Measurements from ENCODE around the gene EPHA7.

The EPHA7 gene

GRCh38 chr6:93327857-93328256 lies 91.5 kb downstream of the EPHA7 start:
- in situ Hi-C loops (cut with MboI; ENCODE audit: low sequenced_read_pairs) = no loop called here

DNA sequence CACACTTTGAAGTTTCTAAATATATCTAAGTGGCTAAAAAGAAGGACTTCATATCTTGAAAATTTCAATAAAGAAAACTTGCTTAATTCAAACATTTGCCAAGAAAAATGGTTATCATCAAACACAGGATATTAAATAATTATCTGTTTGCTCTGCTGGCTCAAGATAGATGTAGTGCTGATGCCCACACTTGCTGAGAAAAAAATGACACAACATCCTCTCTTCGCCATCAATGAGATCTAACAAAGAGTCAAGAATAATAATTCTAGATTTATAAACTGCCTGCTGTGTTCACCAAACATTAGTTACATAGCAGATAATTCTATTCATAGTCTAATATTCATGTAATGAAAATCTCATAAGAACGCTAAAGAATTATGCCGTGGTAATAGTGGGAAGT lies 93.6 kb downstream of the EPHA7 start:
- in situ Hi-C loops (cut with MboI; ENCODE audit: low sequenced_read_pairs) = no loop called here

GRCh38 chr6:93323630-93324029 lies 95.7 kb downstream of the EPHA7 start:
- in situ Hi-C loops (cut with MboI; ENCODE audit: low sequenced_read_pairs) = no loop called here

- in situ Hi-C loops (cut with MboI; ENCODE audit: low sequenced_read_pairs) = no loop called here
Measured at GRCh38 chr6:93322651-93323050, 96.7 kb downstream of the EPHA7 start.

DNA sequence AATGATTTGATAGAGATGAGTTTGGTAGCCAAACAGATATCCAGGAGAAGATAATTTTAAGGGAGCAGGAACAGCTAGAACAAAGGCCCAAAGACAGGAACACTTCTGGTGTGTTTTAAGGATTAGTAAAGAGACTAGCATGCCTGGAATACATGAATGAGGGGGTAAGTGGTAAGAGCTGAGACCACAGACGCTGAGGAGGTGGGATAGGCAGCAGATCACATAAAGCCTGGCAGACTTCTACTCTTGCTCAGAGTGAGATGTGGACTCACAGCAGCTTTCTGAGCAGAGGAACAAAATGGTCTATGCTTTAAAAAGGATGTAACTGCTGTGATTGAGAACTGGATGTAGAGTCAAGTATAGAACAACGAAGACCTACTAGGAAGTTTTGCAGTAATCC lies 100.1 kb downstream of the EPHA7 start:
- in situ Hi-C loops (cut with MboI; ENCODE audit: low sequenced_read_pairs) = no loop called here

- in situ Hi-C loops (cut with MboI; ENCODE audit: low sequenced_read_pairs) = no loop called here
Measured at GRCh38 chr6:93318121-93318520, 101.2 kb downstream of the EPHA7 start.

DNA sequence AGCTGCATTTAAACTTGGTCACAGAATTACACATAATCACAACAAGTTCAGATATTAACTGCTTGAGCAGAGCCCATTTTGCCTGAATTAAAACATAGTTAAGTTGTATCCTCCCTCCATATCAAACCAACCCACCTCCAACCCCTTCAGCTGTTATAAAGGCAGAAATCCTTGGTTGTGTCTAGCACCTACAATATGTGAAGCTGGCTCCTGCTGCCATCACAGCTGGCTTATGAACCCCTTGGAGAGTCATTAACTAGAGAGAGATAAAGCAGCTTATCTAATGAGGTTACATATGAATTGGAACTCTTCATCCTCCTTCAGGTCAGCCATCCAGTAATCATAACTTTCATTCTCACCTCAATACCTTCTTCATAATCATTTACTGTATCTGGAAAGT lies 101.8 kb downstream of the EPHA7 start:
- in situ Hi-C loops (cut with MboI; ENCODE audit: low sequenced_read_pairs) = no loop called here

DNA sequence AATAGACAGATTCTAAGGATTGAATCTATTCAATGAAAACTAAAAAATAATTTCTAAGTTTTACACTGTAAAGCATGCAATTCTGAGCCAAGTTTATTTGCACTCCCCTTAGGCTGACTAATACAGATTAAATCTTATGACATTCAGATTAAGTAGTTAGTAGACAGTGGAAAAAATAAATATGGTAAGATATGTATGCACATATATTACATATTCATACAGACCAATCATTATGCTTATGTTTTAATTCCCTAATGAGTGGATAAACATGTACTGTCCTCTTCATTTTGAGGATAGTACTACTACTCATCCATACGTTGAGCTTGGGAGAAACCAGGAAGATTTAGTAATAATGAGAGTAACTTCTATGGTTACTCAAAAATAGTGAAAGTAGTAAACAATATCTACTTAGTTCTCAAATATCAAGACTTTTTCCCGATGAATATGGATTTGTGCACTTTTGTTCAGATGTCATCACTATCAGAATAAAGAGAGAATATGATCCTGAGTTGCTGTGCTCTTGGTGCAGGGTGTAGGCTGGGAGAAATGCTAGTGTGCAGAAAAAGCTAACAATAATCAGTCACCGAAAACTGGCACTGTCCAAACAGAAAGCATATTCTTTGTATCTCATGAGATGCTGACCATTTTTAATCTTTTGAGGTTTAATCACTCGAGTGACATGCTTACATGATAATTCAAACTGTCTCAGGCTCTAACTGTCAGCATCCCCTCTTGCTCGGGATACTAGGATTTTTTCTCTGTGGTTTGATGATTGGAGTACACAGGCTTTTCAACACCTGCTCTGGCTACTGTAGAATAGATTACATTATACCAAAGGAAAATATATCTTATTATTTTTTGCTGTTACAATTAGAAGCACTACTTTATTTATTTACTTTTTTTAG lies 111.6 kb downstream of the EPHA7 start:
- in situ Hi-C loops (cut with MboI; ENCODE audit: low sequenced_read_pairs) = no loop called here

DNA sequence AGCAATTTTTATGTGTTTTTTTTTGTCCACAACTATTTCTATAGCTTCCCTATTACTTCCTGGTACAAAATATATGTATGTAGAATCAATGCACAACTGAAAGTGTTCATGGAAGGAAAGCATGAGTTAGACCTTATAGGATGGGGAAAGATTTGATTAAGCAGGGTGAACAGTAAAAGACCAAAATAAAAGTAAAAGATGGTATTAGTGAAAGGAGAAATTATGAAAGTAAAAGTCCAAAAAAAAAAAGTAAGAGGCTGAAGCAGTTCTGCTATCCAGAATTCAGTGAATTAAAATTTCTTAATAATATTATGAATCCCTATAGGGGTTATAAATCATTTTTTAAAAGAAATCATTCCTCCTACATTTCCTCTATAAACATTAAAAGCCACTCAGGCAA lies 114.3 kb downstream of the EPHA7 start:
- in situ Hi-C loops (cut with MboI; ENCODE audit: low sequenced_read_pairs) = no loop called here

DNA sequence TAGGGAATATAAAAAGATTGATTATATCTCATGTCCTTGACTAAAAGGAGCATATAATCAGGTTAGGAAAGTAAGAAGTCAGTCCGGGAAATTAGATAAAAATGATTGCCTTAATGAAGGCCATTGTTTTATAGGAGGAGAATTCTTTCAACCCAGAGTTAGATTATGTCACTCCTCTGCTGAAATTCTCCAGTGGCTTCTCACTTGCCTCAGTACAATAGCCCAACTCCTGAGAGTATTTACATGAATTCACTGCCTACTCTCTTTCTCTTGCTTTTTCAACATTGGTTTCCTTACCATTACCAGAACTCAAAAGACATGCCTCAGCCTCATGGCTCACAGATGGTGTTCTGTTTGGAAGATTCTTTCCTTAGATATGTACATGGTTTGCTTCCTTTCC lies 114.9 kb downstream of the EPHA7 start:
- in situ Hi-C loops (cut with MboI; ENCODE audit: low sequenced_read_pairs) = no loop called here

- in situ Hi-C loops (cut with MboI; ENCODE audit: low sequenced_read_pairs) = no loop called here
Measured at GRCh38 chr6:93300661-93301060, 118.7 kb downstream of the EPHA7 start.

DNA sequence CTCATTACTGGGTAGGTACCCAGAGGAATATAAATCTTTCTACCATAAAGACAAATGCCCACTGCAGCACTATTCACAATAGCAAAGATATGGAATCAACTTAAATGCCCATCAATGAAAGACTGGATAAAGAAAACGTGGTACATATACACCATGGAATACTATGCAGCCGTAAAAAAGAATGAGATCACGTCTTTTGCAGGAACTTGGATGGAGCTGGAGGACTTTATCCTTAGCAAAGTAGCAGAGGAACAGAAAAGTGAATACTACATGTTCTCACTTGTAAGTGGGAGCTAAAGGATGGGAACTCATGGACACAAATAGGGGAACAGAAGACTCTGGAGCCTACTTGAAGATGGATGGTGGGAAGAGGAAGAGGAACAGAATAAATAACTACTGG lies 119.7 kb downstream of the EPHA7 start:
- in situ Hi-C loops (cut with MboI; ENCODE audit: low sequenced_read_pairs) = no loop called here

DNA sequence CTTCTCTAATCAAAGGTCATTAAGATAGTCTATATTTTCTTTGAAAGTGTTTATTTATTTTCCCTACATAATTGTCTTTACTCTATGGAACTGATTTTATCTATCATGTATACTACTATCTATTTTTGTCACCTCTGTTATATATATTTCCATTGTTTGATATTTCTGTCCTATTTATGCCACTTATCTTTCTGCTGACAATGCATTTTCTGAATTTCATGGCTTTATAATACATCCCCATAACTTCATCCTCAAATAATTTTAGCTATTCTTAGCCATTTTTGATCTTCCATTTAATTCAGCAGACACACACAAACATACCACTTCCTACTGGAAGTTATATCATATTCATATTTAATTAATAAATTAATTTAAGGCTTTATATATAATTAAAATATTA lies 123.7 kb downstream of the EPHA7 start:
- in situ Hi-C loops (cut with MboI; ENCODE audit: low sequenced_read_pairs) = no loop called here

DNA sequence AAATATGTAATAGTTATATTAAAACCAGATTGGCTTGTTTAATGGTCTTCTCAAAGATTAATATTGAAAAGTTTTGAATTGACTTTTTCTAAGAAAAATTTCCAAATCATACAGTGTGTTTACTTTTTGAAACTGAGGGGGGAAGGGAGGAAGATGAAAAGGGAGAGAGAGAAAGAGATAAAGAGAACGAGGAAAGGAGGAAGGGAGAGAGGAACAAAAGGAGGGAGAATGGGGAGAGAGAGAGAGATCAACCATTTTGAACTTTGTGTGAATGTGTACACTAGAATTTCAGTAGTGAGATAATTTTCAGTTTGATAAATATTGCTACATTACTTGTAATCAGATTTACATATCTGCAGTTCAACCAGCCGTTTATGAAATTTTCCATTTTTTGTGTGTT lies 124.5 kb downstream of the EPHA7 start:
- in situ Hi-C loops (cut with MboI; ENCODE audit: low sequenced_read_pairs) = no loop called here

DNA sequence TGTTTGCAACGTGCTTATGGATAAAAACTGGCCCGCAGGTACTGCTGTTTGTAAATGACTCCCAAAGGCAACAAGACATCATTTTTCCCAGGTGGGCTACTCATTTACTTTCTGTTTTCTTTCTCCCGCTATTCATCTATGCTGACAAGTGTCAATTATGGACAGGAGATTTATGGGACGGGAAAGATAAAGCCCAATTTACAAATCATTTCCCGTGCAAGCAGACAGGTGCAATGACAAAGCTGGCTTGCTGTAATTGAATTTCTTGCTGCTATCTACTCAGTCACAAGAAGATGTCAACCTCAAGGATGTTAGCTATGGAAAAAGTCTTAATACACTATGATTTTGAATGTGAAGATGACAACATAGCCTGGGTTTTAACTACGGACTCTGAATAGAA lies 125.5 kb downstream of the EPHA7 start:
- in situ Hi-C loops (cut with MboI; ENCODE audit: low sequenced_read_pairs) = no loop called here

DNA sequence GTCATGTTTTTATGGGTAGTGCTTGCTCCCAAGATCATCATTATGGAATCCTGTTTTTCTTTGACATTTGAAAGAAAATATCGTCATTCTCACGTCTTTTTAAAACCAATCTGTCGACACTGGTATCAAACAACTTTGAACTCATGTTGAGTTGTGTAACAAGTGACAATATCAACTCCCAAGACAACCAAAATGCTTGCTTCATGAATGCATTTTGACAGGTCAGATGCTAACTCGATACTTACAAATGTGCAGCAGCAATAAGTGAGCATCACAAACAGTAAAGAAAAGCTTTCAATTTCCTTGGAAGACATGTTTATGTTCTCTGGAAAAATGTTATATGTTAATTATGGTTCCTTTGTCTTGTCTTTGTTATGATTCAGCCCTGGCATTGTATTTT lies 125.9 kb downstream of the EPHA7 start:
- in situ Hi-C loops (cut with MboI; ENCODE audit: low sequenced_read_pairs) = no loop called here

GRCh38 chr6:93282521-93283031 lies 136.8 kb downstream of the EPHA7 start:
- in situ Hi-C loops (cut with MboI; ENCODE audit: low sequenced_read_pairs) = no loop called here

DNA sequence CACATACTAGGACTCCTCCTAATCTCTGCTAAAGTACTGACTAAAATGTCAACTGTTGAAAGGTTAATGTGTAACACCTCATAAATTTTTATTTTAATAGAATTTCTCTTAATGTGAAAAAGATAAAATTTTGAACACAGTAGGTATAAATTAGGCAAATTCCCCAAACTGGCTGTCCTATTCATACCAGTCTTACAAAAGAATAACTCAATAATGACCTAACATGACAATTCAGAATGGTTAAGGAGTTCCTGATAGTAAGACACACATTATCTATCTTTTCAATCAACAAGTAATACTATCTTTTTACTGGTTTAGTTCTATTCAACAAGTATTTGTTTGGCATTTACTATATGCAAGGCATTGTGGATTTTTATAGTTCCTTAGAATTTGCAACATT lies 141.1 kb downstream of the EPHA7 start:
- in situ Hi-C loops (cut with MboI; ENCODE audit: low sequenced_read_pairs) = no loop called here

- in situ Hi-C loops (cut with MboI; ENCODE audit: low sequenced_read_pairs) = no loop called here
Measured at GRCh38 chr6:93272896-93273295, 146.5 kb downstream of the EPHA7 start.

DNA sequence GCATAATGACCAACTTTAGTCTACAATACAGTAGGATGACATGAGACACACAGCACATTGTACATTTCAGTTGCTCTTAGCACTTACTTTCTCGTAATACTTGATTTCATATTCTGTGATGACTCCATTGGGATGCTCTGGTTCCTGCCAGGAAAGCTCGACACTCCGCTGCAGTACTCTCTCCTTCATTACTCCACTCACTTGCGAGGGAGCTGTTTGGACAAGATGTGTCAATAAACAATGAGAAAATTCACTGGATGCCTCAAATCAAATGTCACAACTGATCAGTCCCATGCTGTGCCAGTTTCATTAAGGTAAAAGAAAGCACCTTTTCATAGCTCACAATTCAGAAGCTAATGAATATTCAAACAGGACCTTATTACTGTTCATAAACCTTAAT lies 147.1 kb downstream of the EPHA7 start:
- in situ Hi-C loops (cut with MboI; ENCODE audit: low sequenced_read_pairs) = no loop called here

DNA sequence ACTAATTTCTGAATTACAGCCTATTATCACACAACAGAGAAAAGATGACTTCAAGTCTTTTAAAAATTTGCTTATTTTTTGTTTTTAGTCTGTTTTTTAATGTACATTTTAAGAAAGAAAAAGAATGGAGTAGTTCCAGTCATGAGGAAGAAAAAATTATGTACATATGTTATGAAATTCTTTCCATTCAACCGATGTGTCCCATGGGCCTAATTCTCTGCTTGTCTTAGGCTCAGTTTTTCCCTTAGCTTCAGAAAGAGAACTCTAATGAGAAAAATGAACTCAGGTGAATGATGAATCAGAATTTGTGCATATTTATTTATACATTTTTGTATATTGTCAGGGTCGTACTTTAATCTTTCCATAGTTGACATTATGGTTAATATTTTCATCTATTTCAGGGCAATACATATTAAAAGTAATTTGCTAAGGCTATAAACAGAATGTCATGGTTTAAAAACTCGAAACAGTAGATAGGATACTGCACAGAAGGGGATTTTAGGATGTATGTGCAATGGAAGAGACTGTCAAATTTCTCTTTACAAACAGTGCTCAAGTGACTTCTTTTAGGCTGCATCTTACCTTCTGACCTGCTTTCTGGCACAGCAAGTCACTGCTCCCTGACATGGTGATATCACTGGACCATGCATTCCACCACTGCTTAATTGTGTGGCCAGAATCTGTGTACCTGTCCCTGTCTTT lies 153.1 kb downstream of the EPHA7 start:
- in situ Hi-C loops (cut with MboI; ENCODE audit: low sequenced_read_pairs) = no loop called here

- in situ Hi-C loops (cut with MboI; ENCODE audit: low sequenced_read_pairs) = no loop called here
Measured at GRCh38 chr6:93260881-93261280, 158.5 kb downstream of the EPHA7 start.
